ENCODE measurements around the gene PSMD13. TPM values are rescaled to one million over a fixed set of nuclear protein-coding genes. Genes with fewer than 3 reads are reported as not detected.

PSMD13 gene
- polyA plus RNA-seq, 1 donor (not counting 4 experiments of a cell fraction or from before 2014, with no cell fraction given) = 184 TPM

DNA sequence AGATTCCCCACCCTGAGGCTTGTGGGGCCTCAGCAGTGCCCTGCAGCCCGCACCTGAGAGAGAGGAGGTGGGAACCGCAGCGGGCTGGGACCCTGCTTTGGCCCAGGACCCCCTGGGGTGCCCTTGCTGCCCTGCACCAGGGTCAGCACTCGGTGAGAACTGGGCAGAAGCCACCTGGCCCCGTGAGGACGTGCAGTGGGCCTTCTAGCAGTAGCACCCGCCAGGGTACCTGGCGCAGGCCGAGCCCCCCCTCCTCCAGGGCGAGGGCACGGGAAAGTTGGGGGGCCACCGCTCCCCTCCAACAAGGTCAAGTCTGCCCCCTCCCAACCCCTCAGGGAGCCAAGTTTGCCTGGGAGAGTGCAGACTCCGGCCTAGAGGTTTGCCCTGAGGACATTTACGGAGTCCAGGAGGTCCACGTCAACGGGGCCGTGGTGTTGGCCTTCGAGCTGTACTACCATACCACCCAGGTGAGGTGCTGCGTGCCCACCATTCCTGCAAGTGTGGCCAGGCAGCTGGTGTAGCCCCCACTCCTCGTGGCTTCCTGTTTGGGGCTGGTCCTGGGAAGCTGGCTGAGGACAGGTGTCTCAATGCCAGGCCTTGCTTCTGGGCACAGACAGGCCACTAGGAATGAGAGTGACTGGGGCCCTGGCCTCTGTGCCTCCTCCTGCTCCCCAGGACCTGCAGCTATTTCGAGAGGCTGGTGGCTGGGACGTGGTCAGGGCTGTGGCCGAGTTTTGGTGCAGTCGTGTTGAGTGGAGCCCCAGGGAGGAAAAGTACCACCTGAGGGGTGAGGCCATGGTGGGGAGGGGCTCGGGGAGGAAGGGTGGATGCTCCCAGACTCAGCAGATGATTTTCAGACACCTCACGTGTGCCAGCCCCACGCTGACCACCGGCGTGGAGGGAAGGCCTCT, 55.7 kb downstream of the PSMD13 start:
- no peak for DNase-seq (ENCODE audit: low read depth, low spot score)
- no peak for TF ChIP-seq EZH2 (IDR thresholded peaks at IDR 0.05; ENCODE audit: low read length)
- no peak for TF ChIP-seq CTCF (optimal IDR thresholded peaks at IDR 0.05 in 1 of 3, IDR thresholded peaks at IDR 0.05 in 1 of 3, conservative IDR thresholded peaks at IDR 0.05 in 1 of 3; ENCODE audit: extremely low read depth in 1 of 3, insufficient read depth in 2 of 3, low read length in 3 of 3)
- H3K79me2 ChIP-seq (ENCODE audit: control insufficient read depth, insufficient read depth, low read length) = no peaks in the 10 kb centered on the region
- H4K20me1 ChIP-seq (ENCODE audit: control insufficient read depth, extremely low read depth, insufficient read depth, low read length) = no peaks in the 10 kb centered on the region
- H3K9ac ChIP-seq (ENCODE audit: control insufficient read depth, extremely low read depth, insufficient read depth, low read length) = no peak overlapping the region
- no peak overlapping the region for H3K4me3 ChIP-seq (ENCODE audit: control insufficient read depth in 2 of 3, extremely low read depth in 1 of 3, insufficient read depth in 2 of 3, low read depth in 1 of 3, low read length in 3 of 3)
- no peaks in the 10 kb centered on the region for H3K9me1 ChIP-seq (ENCODE audit: control insufficient read depth, extremely low read depth, insufficient read depth, low read length)
- H3K27ac ChIP-seq (ENCODE audit: control insufficient read depth, insufficient read depth, low read length) = no peak overlapping the region
- H3K4me1 ChIP-seq (ENCODE audit: control insufficient read depth, extremely low read depth, insufficient read depth, low read length) = peaks cover 7% of the 10 kb centered on the region
- dilution Hi-C loops (cut with MboI; ENCODE audit: extremely low pct_ligation_motif_present, low sequenced_read_pairs) = no loop called here
- H3K4me2 ChIP-seq (ENCODE audit: control insufficient read depth, extremely low read depth, insufficient read depth, low read depth, low read length) = no peak overlapping the region
- no peak for FAIRE-seq
- H3K9me3 ChIP-seq (ENCODE audit: control insufficient read depth, low read depth, low read length) = no peaks in the 10 kb centered on the region
- H3K36me3 ChIP-seq (ENCODE audit: control insufficient read depth in 2 of 2, extremely low read depth in 1 of 2, insufficient read depth in 2 of 2, low read length in 2 of 2) = no peaks in the 10 kb centered on the region
- H3K27me3 ChIP-seq (ENCODE audit: control insufficient read depth, extremely low read depth, insufficient read depth, low read length) = peaks cover 18% of the 10 kb centered on the region
- no peak overlapping the region for H2AFZ ChIP-seq (ENCODE audit: control insufficient read depth, low read length)

DNA sequence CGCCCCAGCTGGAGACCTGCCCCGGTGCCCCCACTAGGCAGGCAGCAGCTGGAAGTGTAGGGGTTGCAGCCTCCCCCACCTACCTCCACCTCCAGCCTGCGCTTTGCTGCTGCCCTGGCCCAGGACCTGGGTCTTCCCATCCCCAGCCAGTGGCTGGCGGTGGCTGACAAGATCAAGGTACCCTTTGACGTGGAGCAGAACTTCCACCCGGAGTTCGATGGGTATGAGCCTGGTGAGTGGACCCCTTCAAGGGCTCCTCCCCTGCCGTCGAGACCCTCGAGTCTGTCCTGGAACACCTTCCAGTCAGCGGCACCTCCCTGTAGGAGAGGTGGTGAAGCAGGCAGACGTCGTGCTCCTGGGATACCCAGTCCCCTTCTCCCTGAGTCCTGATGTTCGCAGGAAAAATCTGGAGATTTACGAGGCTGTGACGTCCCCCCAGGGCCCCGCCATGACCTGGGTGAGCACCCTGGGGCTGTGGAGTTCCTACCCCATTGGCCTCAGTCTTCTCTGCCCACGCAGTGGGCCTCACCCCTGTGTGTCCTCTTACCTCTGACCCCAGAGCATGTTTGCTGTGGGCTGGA, 56.6 kb downstream of the PSMD13 start:
- no peak for FAIRE-seq
- dilution Hi-C loops (cut with MboI; ENCODE audit: extremely low pct_ligation_motif_present, low sequenced_read_pairs) = no loop called here
- no peaks in the 10 kb centered on the region for H3K79me2 ChIP-seq (ENCODE audit: control insufficient read depth, insufficient read depth, low read length)

More for the DNA sequence above, 56.6 kb downstream of the PSMD13 start:
- TF ChIP-seq CTCF (optimal IDR thresholded peaks at IDR 0.05 in 1 of 3, IDR thresholded peaks at IDR 0.05 in 1 of 3, conservative IDR thresholded peaks at IDR 0.05 in 1 of 3; ENCODE audit: extremely low read depth in 1 of 3, insufficient read depth in 2 of 3, low read length in 3 of 3) (no peak), EZH2 (IDR thresholded peaks at IDR 0.05; ENCODE audit: low read length) (no peak)
- no peak overlapping the region for H2AFZ ChIP-seq (ENCODE audit: control insufficient read depth, low read length)
- no peak overlapping the region for H3K9ac ChIP-seq (ENCODE audit: control insufficient read depth, extremely low read depth, insufficient read depth, low read length)
- no peak overlapping the region for H3K4me3 ChIP-seq (ENCODE audit: control insufficient read depth in 2 of 3, extremely low read depth in 1 of 3, insufficient read depth in 2 of 3, low read depth in 1 of 3, low read length in 3 of 3)
- no peaks in the 10 kb centered on the region for H3K9me1 ChIP-seq (ENCODE audit: control insufficient read depth, extremely low read depth, insufficient read depth, low read length)
- H3K27ac ChIP-seq (ENCODE audit: control insufficient read depth, insufficient read depth, low read length) = no peak overlapping the region
- H3K9me3 ChIP-seq (ENCODE audit: control insufficient read depth, low read depth, low read length) = no peaks in the 10 kb centered on the region
- peaks cover 15% of the 10 kb centered on the region for H3K27me3 ChIP-seq (ENCODE audit: control insufficient read depth, extremely low read depth, insufficient read depth, low read length)
- H3K4me1 ChIP-seq (ENCODE audit: control insufficient read depth, extremely low read depth, insufficient read depth, low read length) = peaks cover 1% of the 10 kb centered on the region
- H4K20me1 ChIP-seq (ENCODE audit: control insufficient read depth, extremely low read depth, insufficient read depth, low read length) = no peaks in the 10 kb centered on the region
- no peak overlapping the region for H3K4me2 ChIP-seq (ENCODE audit: control insufficient read depth, extremely low read depth, insufficient read depth, low read depth, low read length)
- no peak for DNase-seq (ENCODE audit: low read depth, low spot score)
- H3K36me3 ChIP-seq (ENCODE audit: control insufficient read depth in 2 of 2, extremely low read depth in 1 of 2, insufficient read depth in 2 of 2, low read length in 2 of 2) = no peaks in the 10 kb centered on the region

Data from keratinocyte (primary cell).